Activated CD4-positive, alpha-beta T cell treated with anti-CD3 and anti-CD28 coated beads for 1 hour (primary cell): ENCODE results near the gene TGFBR2.
A peak's percentile ranks its signal among the peaks of the same experiment; 100 is the strongest.

ENCODE experiments used
- DNase-seq: peaks from one replicate; pipeline ENCODE4 v3.0.0-alpha.2; 2020

TGFBR2 gene

GRCh38 chr3:30638685-30639412 lies 32.4 kb downstream of the TGFBR2 start:
- no peak for DNase-seq

- DNase-seq: no peak
Observed at GRCh38 chr3:30639937-30640336, 33.5 kb downstream of the TGFBR2 start.

- DNase-seq: no peak
Observed at GRCh38 chr3:30640851-30641250, 34.5 kb downstream of the TGFBR2 start.

- DNase-seq: no peak
Observed at GRCh38 chr3:30641416-30642251, 35.2 kb downstream of the TGFBR2 start.

- no peak for DNase-seq
Observed at GRCh38 chr3:30642849-30643361, 36.5 kb downstream of the TGFBR2 start.

- DNase-seq: no peak
Observed at GRCh38 chr3:30643763-30644462, 37.5 kb downstream of the TGFBR2 start.

GRCh38 chr3:30644615-30645014 lies 38.2 kb downstream of the TGFBR2 start:
- DNase-seq: peak; percentile 44

GRCh38 chr3:30645077-30645476 lies 38.7 kb downstream of the TGFBR2 start:
- DNase-seq: no peak

GRCh38 chr3:30646181-30646876 lies 39.9 kb downstream of the TGFBR2 start:
- no peak for DNase-seq

GRCh38 chr3:30646961-30647752 lies 40.8 kb downstream of the TGFBR2 start:
- DNase-seq: no peak

GRCh38 chr3:30648670-30649357 lies 42.4 kb downstream of the TGFBR2 start:
- no peak for DNase-seq

- DNase-seq: no peak
Observed at GRCh38 chr3:30649572-30650318, 43.3 kb downstream of the TGFBR2 start.

GRCh38 chr3:30650348-30650995 lies 44.1 kb downstream of the TGFBR2 start:
- no peak for DNase-seq

- DNase-seq: no peak
Observed at GRCh38 chr3:30654269-30654668, 47.9 kb downstream of the TGFBR2 start.

GRCh38 chr3:30655187-30655812 lies 48.9 kb downstream of the TGFBR2 start:
- no peak for DNase-seq

GRCh38 chr3:30656624-30657141 lies 50.3 kb downstream of the TGFBR2 start:
- no peak for DNase-seq

GRCh38 chr3:30657914-30658313 lies 51.5 kb downstream of the TGFBR2 start:
- DNase-seq: no peak

GRCh38 chr3:30658328-30659052 lies 52.1 kb downstream of the TGFBR2 start:
- DNase-seq: no peak
